GM19467 (cell line): Measurements from ENCODE around the gene OPRL1.

ENCODE experiments used
- ATAC-seq: cut with Tn5 transposase; IDR thresholded peaks from one replicate; pipeline ENCODE4 v1.9.1; 2021; ENCODE audit warnings: mild to moderate bottlenecking, moderate library complexity; ENCODE audit not compliant: unreplicated experiment

OPRL1 gene

GRCh38 chr20:64070244-64070993 is 9.5 kb upstream of the OPRL1 start:
- no peak for ATAC-seq

GRCh38 chr20:64071341-64072332 is 8.2 kb upstream of the OPRL1 start:
- no peak for ATAC-seq

GRCh38 chr20:64072498-64073063 is 7.3 kb upstream of the OPRL1 start:
- ATAC-seq, result no peak

- ATAC-seq, result no peak
These were observed 6.3 kb upstream of the OPRL1 start for GRCh38 chr20:64073476-64074183.

- no peak for ATAC-seq
These were observed 5.6 kb upstream of the OPRL1 start for GRCh38 chr20:64074184-64074789.

GRCh38 chr20:64074963-64075362 is 4.9 kb upstream of the OPRL1 start:
- no peak for ATAC-seq

- no peak for ATAC-seq
These were observed 4.3 kb upstream of the OPRL1 start for GRCh38 chr20:64075556-64075955.

- no peak for ATAC-seq
These were observed 3.6 kb upstream of the OPRL1 start for GRCh38 chr20:64076061-64076997.

GRCh38 chr20:64077094-64077493 is 2.8 kb upstream of the OPRL1 start:
- no peak for ATAC-seq

GRCh38 chr20:64077541-64077875 is 2.4 kb upstream of the OPRL1 start:
- ATAC-seq, result no peak

- no peak for ATAC-seq
These were observed 1.9 kb upstream of the OPRL1 start for GRCh38 chr20:64077876-64078551.

GRCh38 chr20:64078934-64079272 is 979 bp upstream of the OPRL1 start:
- no peak for ATAC-seq

- ATAC-seq, result peak; percentile 35
These were observed 439 bp upstream of the OPRL1 start, which contains the start of gene RGS19 for GRCh38 chr20:64079273-64080012. Gene RGS19, minus strand, starts transcription at chr20:64079518. Its CDS starts 2,632 bp downstream, at chr20:64076886.

GRCh38 chr20:64080813-64081623 is 1.1 kb downstream of the OPRL1 start:
- no peak for ATAC-seq

GRCh38 chr20:64081624-64081964 is 1.7 kb downstream of the OPRL1 start:
- no peak for ATAC-seq

GRCh38 chr20:64082126-64082731 is 2.3 kb downstream of the OPRL1 start:
- no peak for ATAC-seq

GRCh38 chr20:64082820-64083377 is 3.0 kb downstream of the OPRL1 start:
- ATAC-seq, result no peak
